H1 (cell line): ENCODE results near the gene NPIPB6. TPM values are rescaled to one million over a fixed set of nuclear protein-coding genes. Genes with fewer than 3 reads are reported as not detected.
"Not testable (repeated sequence)": the region's sequence is repeated elsewhere in the genome, so short reads cannot be mapped to it uniquely, and the experiment has no call there.

Experiments used
- CTCF ChIA-PET: fragments of 300-600 bp; sonication (Branson Sonifier 250); formaldehyde crosslinking; loops from one replicate; lab custom pipeline; 2021; ENCODE audit not compliant: partially characterized antibody; lab: Charles Lee
- POLR2A ChIA-PET: fragments of 300-600 bp; sonication (Branson Sonifier 250); formaldehyde crosslinking; loops from one replicate; lab custom pipeline; 2021; ENCODE audit warnings: inconsistent platforms; ENCODE audit not compliant: partially characterized antibody; lab: Charles Lee
- DNase-seq, 2 experiments: peaks; one replicate each; pipeline versions ENCODE4 v3.0.0 to v3.0.0-alpha.2; 2010 to 2022; ENCODE audit warnings: low spot score in 2 of 2, low read depth in 1 of 2, mixed read lengths in 1 of 2
- FAIRE-seq: peaks from 2 replicates; lab custom pipeline; 2011; peaks lifted over from hg19 to GRCh38; lab: Jason Lieb, UNC
- H2AFZ ChIP-seq: 2 replicates; pipeline ENCODE4 v1.8.1; 2012; ENCODE audit warnings: low read length, inconsistent platforms
- H2AK5ac ChIP-seq: 2 replicates; pipeline ENCODE4 v1.6.1; 2013; ENCODE audit warnings: low read depth, low read length
- H2BK120ac ChIP-seq: replicated peaks from 2 replicates; pipeline ENCODE3; 2013; ENCODE audit warnings: low read depth, low read length, inconsistent platforms
- H2BK12ac ChIP-seq: 2 replicates; pipeline ENCODE4 v1.6.1; 2013; ENCODE audit warnings: low read depth, low read length
- H2BK15ac ChIP-seq: 2 replicates; pipeline ENCODE4 v1.6.1; 2013; ENCODE audit warnings: low read length
- H2BK20ac ChIP-seq: 2 replicates; pipeline ENCODE4 v1.6.1; 2013; ENCODE audit warnings: low read length
- H2BK5ac ChIP-seq: 2 replicates; pipeline ENCODE4 v1.6.1; 2013; ENCODE audit warnings: low read depth, low read length
- H3K14ac ChIP-seq: 2 replicates; pipeline ENCODE4 v1.6.1; 2013; ENCODE audit warnings: inconsistent platforms; ENCODE audit not compliant: insufficient read length
- H3K18ac ChIP-seq: 2 replicates; pipeline ENCODE4 v1.6.1; 2013; ENCODE audit warnings: low read length; ENCODE audit errors: extremely low read depth
- H3K23ac ChIP-seq: 2 replicates; pipeline ENCODE4 v1.6.1; 2013; ENCODE audit warnings: inconsistent platforms; ENCODE audit not compliant: insufficient read length
- H3K23me2 ChIP-seq: 2 replicates; pipeline ENCODE4 v1.6.1; 2013; ENCODE audit warnings: low read depth, low read length
- H3K27ac ChIP-seq: 2 replicates; pipeline ENCODE4 v1.6.1; 2011; ENCODE audit warnings: low read depth, low read length, inconsistent platforms
- H3K27me3 ChIP-seq, 4 experiments: replicated peaks in 1 of 4; 1 replicate in 1 of 4; 2 replicates in 3 of 4; pipeline versions ENCODE4 v1.6.1 to v1.8.1; 2011 to 2013; ENCODE audit warnings: low read length in 3 of 4, mild to moderate bottlenecking in 3 of 4, inconsistent platforms in 2 of 4, mixed read lengths in 2 of 4, moderate library complexity in 1 of 4; ENCODE audit not compliant: control insufficient read depth in 3 of 4, insufficient read depth in 3 of 4; ENCODE audit errors: extremely low read depth in 1 of 4
- H3K36me3 ChIP-seq, 4 experiments: 2 replicates each; pipeline versions ENCODE4 v1.6.1 to v1.8.1; 2011 to 2013; ENCODE audit warnings: mild to moderate bottlenecking in 4 of 4, low read length in 3 of 4, moderate library complexity in 2 of 4, control low read depth in 1 of 4, inconsistent platforms in 1 of 4; ENCODE audit not compliant: insufficient read depth in 4 of 4, control insufficient read depth in 2 of 4
- H3K4ac ChIP-seq: replicated peaks from 2 replicates; pipeline ENCODE3; 2013; ENCODE audit warnings: low read length, low read depth, mixed read lengths, inconsistent platforms; ENCODE audit not compliant: insufficient read length
- H3K4me1 ChIP-seq, 4 experiments: replicated peaks in 1 of 4; 1 replicate in 1 of 4; 2 replicates in 3 of 4; pipeline versions ENCODE4 v1.6.1 to v1.8.1; 2011 to 2013; ENCODE audit warnings: low read length in 3 of 4, inconsistent platforms in 2 of 4, mixed read lengths in 1 of 4; ENCODE audit not compliant: insufficient read depth in 4 of 4, control insufficient read depth in 3 of 4
- H3K4me2 ChIP-seq, 2 experiments: 2 replicates each; pipeline versions ENCODE4 v1.6.1 to v1.8.1; 2011 to 2013; ENCODE audit warnings: low read depth in 2 of 2, low read length in 2 of 2, control low read depth in 1 of 2, inconsistent platforms in 1 of 2, mild to moderate bottlenecking in 1 of 2; ENCODE audit not compliant: insufficient read depth in 1 of 2
- H3K4me3 ChIP-seq, 4 experiments: fragments of 200-600, 300-600 bp in 1 of 4; sonication (generic), shearing (Covaris generic), sonication (Bioruptor Twin) in 1 of 4; 2 replicates each; pipeline versions ENCODE4 v1.5.1 to v1.8.1; 2011 to 2016; ENCODE audit warnings: low read length in 4 of 4, low read depth in 3 of 4, control low read depth in 2 of 4, inconsistent platforms in 2 of 4, mild to moderate bottlenecking in 2 of 4, mixed read lengths in 1 of 4, moderate library complexity in 1 of 4; ENCODE audit not compliant: insufficient read depth in 2 of 4; ENCODE audit errors: extremely low read depth in 1 of 4
- H3K56ac ChIP-seq: replicated peaks from 2 replicates; pipeline ENCODE3; 2013; ENCODE audit warnings: low read depth, mild to moderate bottlenecking, mixed read lengths, low read length, inconsistent platforms; ENCODE audit not compliant: insufficient read length
- H3K79me1 ChIP-seq: 2 replicates; pipeline ENCODE4 v1.6.1; 2013; ENCODE audit warnings: low read depth, low read length, control low read depth
- H3K79me2 ChIP-seq, 2 experiments: 2 replicates each; pipeline versions ENCODE4 v1.6.1 to v1.8.1; 2012 to 2013; ENCODE audit warnings: low read length in 2 of 2, mild to moderate bottlenecking in 2 of 2, inconsistent platforms in 1 of 2; ENCODE audit not compliant: insufficient read depth in 2 of 2, control insufficient read depth in 1 of 2
- H3K9ac ChIP-seq, 4 experiments: replicated peaks in 1 of 4; 1 replicate in 1 of 4; 2 replicates in 3 of 4; pipeline versions ENCODE4 v1.6.1 to v1.8.1; 2011 to 2013; ENCODE audit warnings: low read depth in 3 of 4, low read length in 3 of 4, control low read depth in 2 of 4, mild to moderate bottlenecking in 2 of 4, moderate library complexity in 2 of 4, inconsistent platforms in 1 of 4; ENCODE audit errors: extremely low read depth in 1 of 4
- H3K9me3 ChIP-seq, 2 experiments: 2 replicates each; pipeline versions ENCODE4 v1.6.1 to v1.8.1; 2012 to 2013; ENCODE audit warnings: mild to moderate bottlenecking in 2 of 2, moderate library complexity in 2 of 2, control low read depth in 1 of 2, inconsistent platforms in 1 of 2, low read depth in 1 of 2, low read length in 1 of 2, mixed read lengths in 1 of 2; ENCODE audit not compliant: insufficient read depth in 2 of 2
- H4K20me1 ChIP-seq, 2 experiments: replicated peaks in 1 of 2; 2 replicates each; pipeline versions ENCODE3 to v1.8.1; 2011 to 2013; ENCODE audit warnings: inconsistent platforms in 2 of 2, low read length in 2 of 2, mild to moderate bottlenecking in 1 of 2; ENCODE audit not compliant: insufficient read depth in 2 of 2, control insufficient read depth in 1 of 2
- H4K5ac ChIP-seq: 2 replicates; pipeline ENCODE4 v1.6.1; 2013; ENCODE audit warnings: low read length, low read depth, mixed read lengths, inconsistent platforms; ENCODE audit not compliant: insufficient read length
- H4K8ac ChIP-seq: 2 replicates; pipeline ENCODE4 v1.8.0; 2013; ENCODE audit warnings: mild to moderate bottlenecking, moderate library complexity, low read length, inconsistent platforms; ENCODE audit not compliant: insufficient read depth; ENCODE audit errors: extremely low read depth
- H4K91ac ChIP-seq: replicated peaks from 2 replicates; pipeline ENCODE3; 2013; ENCODE audit warnings: low read length, mixed read lengths, inconsistent platforms; ENCODE audit not compliant: insufficient read length
- WGBS, 2 experiments: shearing (Covaris generic) in 1 of 2; methylation state at CpG; one replicate each; pipeline versions ENCODE4 v1.1.6 to v1.1.7; 2013 to 2015; ENCODE audit warnings: low lambda C conversion rate in 2 of 2, mixed read lengths in 2 of 2, inconsistent platforms in 1 of 2, low coverage in 1 of 2, missing lambda C conversion rate in 1 of 2; ENCODE audit not compliant: insufficient replicate concordance in 2 of 2, insufficient coverage in 1 of 2, insufficient read length in 1 of 2; ENCODE audit errors: extremely low coverage in 1 of 2, missing lambda C conversion rate in 1 of 2; 5-methylcytosine and 5-hydroxymethylcytosine counted together
- long read RNA-seq, 2 experiments: library from RNA in 1 of 2; library from capped mRNA in 1 of 2; stranded (forward); transcript quantifications; one replicate each; pipeline ENCODE4 v2.0.0, GENCODE V29; 2021; ENCODE audit warnings: inconsistent platforms in 1 of 2
- polyA minus RNA-seq, 3 experiments: library from RNA; depleted of rRNA, polyadenylated mRNA; stranded (reverse); fragments of >200 nt; gene quantifications; 1 replicate in 2 of 3; 2 replicates in 1 of 3; pipeline ENCODE4 v1.2.3, GENCODE V29; 2011
- polyA plus RNA-seq, 7 experiments: library from polyadenylated mRNA; depleted of rRNA in 3 of 7; stranded (reverse) in 5 of 7; unstranded in 2 of 7; fragments of >200 nt in 5 of 7; fragments of 200-250 nt in 2 of 7; gene quantifications; 1 replicate in 5 of 7; 2 replicates in 1 of 7; 4 replicates in 1 of 7; pipeline versions ENCODE4 v1.2.1 to v1.2.3, GENCODE V29; 2011 to 2013; ENCODE audit warnings: missing spikeins in 2 of 7, mixed read lengths in 2 of 7
- total RNA-seq: library from RNA; stranded (reverse); fragmentation: NEBNext Ultra II Directional; extraction: Animal tissue kit (Norgen Biotek cat#: 25700); gene quantifications from 2 replicates; pipeline ENCODE4 v1.2.1, GENCODE V29; 2021

Gene NPIPB6
- 1.9 TPM in 2 replicates for total RNA-seq
- 0.69 and 0.83 TPM in 2 replicates for polyA plus RNA-seq (2011; rRNA removed)
- 0.96 TPM for polyA plus RNA-seq (2011; cell fraction: cytosol; rRNA removed)
- polyA plus RNA-seq (2011; cell fraction: nucleus; rRNA removed) = 1.4 TPM
- polyA plus RNA-seq (2012, experiment 1 of 2) = 1.0 to 1.3 TPM (median 1.2 TPM) in 4 replicates
- 0.46 TPM for polyA plus RNA-seq (2012, experiment 2 of 2)
- 1.4 TPM for polyA plus RNA-seq (2013, experiment 1 of 2)
- 1.1 TPM for polyA plus RNA-seq (2013, experiment 2 of 2)
- 1.5 TPM in 2 replicates for polyA minus RNA-seq (2011; rRNA and poly(A)+ RNA removed)
- 1.7 TPM for polyA minus RNA-seq (2011; cell fraction: cytosol; rRNA and poly(A)+ RNA removed)
- 1.8 TPM for polyA minus RNA-seq (2011; cell fraction: nucleus; rRNA and poly(A)+ RNA removed)
- long read RNA-seq, experiment 1, partial matches to known transcripts = 1 of 2 reads
- long read RNA-seq, experiment 1, other reads (novel, unspliced or antisense) = 1 of 2 reads
- long read RNA-seq, experiment 2 = 0 reads

DNA sequence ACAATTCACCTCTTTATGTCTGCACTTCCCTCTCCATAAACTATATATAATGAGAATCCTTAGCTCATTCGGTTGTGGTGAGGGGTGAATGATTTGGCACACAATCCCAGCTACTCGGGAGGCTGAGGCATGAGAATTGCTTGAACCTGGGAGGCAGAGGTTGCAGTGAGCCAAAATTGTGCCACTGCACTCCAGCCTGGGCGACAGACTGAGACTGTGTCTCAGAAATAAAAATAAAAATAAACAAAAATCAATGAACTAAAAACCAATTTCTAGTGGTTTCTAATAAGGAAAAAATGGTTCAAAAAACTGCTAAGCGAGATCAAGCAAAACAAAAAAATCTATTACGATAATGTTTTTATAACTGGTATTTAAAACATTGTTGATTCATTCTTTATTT is at the start of gene NPIPB6:
Gene NPIPB6 (minus strand): TSS at position 101 of the 400 bp plus-strand sequence. CDS start 686 bp downstream, outside the sequence.
- H3K4me3 ChIP-seq, POLR2A ChIA-PET, H2AK5ac ChIP-seq, H3K27me3 ChIP-seq, H3K14ac ChIP-seq, H2BK5ac ChIP-seq, H2BK120ac ChIP-seq, H3K56ac ChIP-seq, H2AFZ ChIP-seq, H4K91ac ChIP-seq, H3K4ac ChIP-seq, H3K23ac ChIP-seq, DNase-seq, H3K4me2 ChIP-seq, H3K79me1 ChIP-seq, H2BK15ac ChIP-seq, FAIRE-seq, H4K8ac ChIP-seq, H3K4me1 ChIP-seq, H2BK12ac ChIP-seq, H3K27ac ChIP-seq, H3K18ac ChIP-seq, H2BK20ac ChIP-seq, CTCF ChIA-PET, H3K23me2 ChIP-seq, H3K9me3 ChIP-seq, H3K9ac ChIP-seq, H4K5ac ChIP-seq, H3K79me2 ChIP-seq, H3K36me3 ChIP-seq, H4K20me1 ChIP-seq: not testable (repeated sequence)
- no CpG with 5 or more reads among the region's 5 CpGs for WGBS, 2 experiments
